IPS-NIHi7 (cell line): ENCODE data around the gene CNGB1.
"Not testable (repeated sequence)": the region's sequence is repeated elsewhere in the genome, so short reads cannot be mapped to it uniquely, and the experiment has no call there.

ENCODE experiments used
- DNase-seq: peaks from one replicate; pipeline ENCODE4 v3.0.0; 2012; ENCODE audit warnings: mixed read lengths; ENCODE audit errors: extremely low spot score

CNGB1 gene

DNA sequence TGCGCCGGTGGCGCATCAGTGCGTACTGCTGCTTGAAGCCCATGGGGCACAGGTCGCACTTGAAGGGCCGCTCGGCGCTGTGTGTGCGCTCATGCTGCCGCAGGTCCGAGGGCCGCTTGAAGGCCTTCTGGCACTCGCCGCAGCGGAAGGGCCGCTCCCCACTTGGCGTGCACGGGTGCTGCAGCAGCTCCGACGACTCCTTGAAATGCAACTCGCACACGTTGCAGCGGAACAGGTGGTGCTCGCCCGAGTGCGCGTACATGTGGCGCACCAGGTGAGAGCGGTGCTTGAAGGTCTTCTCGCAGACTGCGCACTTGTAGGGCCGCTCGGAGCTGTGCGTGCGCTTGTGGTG lies 26.2 kb upstream of the CNGB1 start:
- DNase-seq = no peak

GRCh38 chr16:57996406-57997175 lies 25.7 kb upstream of the CNGB1 start:
- DNase-seq = no peak

DNA sequence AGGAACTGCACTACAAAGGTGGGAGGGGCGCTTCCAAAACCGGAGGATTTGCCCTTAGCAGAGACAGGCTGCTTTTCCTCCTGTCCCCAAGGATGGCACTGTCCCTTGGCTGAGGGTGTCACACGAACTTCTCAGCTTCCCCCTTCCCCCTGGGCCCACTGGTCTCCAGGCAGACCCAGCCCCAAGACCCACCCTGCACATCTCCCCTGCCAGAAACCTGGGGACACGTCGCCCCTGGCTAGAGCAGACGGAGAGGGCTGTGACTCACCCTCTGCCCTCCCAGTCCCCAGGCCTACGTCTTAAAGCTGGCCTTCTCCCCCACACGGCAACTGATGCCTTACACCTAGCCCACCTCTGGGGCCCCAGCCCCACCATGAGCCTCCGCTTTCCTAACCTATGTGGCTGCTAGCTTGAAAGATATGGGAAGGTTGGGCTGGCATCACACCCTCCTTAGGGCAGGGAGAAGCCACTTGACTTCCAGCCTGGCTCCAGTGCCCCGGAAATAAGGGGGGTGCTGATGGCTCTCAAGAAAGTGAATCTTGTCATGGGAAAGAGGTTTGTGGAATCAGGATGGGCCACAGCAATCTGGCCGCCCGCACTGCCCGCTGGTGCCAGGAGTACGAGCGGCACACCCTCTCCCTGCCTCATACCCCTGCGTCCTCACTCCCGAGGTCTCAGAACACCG lies 24.9 kb upstream of the CNGB1 start:
- DNase-seq = no peak

DNA sequence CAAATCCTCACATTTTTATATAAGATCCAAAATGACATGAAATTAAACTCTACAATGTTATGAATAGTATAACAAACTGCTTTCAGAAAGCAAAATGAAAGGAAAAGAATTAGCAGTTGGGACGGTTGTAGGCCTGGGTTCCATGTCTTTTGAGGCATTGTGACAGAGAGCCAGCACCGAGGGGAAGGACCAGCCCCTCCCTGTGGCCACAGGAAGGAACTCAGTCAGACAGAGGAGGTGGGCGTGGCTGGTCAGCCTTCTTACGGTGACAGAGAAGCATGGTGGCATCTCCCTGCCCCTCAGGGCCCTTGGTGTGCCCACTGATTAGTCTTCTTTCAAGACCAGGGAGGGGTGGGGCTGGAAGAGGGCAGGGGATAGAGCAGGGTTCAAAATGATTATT lies 23.9 kb upstream of the CNGB1 start:
- peak; percentile 52 for DNase-seq

- no peak for DNase-seq
Observed at GRCh38 chr16:57994361-57994760, 23.4 kb upstream of the CNGB1 start.

DNA sequence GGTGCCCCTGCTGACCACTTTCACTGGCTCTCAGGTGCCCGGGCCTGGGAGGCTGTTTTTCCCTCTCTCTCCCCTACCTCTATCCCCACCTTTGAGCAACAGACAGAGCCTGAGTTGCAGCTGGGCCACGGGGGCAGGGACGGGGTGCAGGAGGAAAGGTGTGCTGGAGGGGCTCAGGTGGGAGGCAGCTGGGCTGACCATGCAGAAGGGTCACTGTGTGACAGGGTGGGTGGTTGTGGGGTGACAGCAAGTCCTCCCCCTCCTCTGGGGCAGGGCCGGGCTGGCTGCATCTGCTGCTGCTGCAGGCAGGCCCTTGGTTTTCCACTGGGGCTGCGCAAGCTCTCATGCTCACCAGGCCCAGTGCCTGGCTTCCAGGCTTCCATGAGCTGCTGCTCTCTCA lies 23.0 kb upstream of the CNGB1 start:
- DNase-seq = no peak

DNA sequence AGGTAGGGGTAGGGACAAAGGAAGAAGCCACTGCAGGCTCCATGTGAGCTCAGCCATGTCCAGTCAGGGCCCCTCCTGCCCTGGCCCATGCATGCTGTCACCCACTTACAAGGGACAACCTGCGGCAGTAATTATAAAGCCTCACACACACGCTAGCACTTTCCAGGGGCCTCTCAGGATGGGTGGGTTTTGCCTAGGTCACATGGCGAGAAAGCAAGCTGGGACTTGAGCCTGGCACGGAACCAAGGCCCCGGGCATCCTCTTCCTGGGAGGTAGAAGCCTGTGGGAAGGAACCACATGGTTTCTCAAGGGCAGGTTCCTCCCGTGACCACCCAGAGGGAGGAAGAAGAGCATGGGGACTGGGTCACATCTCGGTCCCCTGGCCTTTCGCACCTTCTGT lies 22.5 kb upstream of the CNGB1 start:
- no peak for DNase-seq

DNA sequence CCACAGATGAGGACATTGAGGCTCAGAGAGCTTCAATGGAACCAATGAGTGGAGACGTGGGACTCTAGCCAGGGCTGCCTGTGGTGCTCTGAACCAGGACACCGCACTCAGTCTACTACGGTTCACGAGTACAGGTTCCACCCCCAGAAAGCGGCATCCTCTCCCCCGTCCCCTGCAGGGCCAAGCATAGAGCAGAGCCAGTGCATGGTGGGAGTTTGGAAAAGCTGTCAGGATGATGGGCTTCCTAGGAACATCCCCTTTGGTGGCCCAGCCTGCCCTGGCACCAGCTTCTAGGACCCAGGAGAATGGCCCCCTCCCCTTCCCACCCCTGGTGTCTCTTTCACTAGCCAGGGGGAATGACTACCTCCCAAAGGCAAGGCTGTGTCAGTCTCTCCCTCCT lies 21.2 kb upstream of the CNGB1 start:
- no peak for DNase-seq

GRCh38 chr16:57991551-57992059 lies 20.7 kb upstream of the CNGB1 start:
- no peak for DNase-seq

DNA sequence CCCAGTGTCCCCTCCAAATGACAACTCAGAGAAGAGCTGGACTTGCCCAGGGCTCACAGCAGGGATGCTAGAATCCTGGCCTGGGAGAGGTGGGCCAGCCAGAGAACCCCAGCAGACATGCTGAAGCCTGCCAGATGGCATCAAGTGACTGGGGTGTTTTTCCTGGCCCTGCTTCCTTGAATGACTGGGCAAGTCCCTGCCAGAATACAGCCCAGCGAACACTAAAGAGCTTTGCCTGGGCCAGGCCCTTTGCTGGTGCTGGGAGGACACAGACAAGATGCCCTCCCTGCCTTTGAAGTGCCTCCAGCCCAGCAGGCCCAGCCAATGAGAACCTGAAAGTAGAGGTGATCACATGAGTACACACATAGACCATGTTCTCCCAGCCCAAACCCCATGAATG lies 18.0 kb upstream of the CNGB1 start:
- no peak for DNase-seq

DNA sequence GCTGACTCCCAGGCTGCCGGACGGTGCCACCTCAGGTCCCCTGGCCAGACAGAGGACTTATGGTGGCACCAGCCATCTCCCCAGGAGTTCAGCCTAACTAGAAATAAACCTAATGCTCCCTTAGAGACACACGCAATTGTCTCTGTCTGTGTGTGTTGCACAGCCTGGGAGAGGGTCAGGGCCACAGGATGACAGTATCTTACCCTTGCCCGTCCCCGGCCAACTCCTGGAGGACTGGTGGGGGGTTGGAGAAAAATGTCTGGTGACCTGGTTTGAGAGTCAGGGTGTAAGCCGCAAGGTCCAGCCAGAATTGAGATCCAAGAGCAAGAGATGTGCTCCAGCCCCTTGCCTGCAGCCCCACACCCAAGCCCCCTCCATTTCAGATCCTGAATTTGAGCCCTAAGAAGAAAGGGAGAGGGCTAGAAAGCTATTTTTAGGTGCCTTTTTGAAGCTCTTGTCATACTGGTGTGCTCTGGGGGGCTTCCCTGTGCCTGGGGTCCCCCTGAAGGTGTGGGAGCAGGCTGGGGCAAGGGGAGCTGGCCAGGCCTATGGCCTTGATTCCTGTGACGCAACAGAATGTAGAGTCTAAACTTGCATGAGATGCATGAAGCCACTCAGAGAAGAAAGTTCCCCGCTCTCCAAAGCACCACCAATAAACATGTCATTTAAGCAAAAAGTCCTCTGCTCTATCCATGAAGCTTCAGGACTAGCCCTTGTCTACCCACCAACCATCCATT lies 16.7 kb upstream of the CNGB1 start:
- DNase-seq = no peak

GRCh38 chr16:57986196-57986595 lies 15.3 kb upstream of the CNGB1 start:
- DNase-seq = no peak

- DNase-seq = no peak
Observed at GRCh38 chr16:57985204-57986181, 14.6 kb upstream of the CNGB1 start.

DNA sequence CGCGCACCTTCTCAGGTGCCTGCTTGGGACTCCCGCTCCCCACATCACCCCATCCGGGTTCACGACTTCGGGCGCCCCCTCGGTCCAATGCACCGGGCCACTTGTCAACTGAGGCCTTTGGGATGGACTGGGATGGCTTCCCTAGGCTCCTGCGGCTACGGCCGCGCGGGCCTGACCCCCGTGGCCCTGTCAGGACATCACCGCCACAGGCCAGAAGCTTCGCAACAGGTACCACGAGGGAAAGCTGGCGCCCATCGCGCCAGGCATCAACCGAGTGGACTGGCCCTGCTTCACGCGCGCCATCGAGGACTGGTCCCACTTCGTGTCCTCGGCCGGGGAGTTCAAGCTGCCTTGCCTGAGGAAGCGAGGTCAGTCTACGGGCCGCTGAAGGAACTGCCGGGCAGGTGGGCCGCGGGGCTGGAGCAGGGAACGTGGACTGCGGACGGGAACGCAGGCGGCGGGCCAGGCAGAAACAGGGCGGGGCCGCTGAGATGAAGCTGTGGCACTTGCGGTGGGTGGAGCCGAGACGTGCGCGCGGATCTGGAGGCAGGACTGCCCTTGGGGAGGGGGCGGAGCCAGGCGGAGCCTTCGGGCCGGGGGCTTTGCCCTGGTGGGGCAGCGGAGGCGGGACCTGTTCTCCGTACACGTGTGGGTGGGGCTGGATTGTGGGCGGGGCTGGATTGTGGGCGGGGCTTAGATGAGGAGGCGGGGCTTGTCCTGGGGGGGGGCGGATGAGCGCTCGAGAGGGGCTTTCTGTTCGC lies 13.7 kb upstream of the CNGB1 start:
- DNase-seq = peak; percentile 100

- DNase-seq = no peak
Observed at GRCh38 chr16:57982385-57982784, 11.5 kb upstream of the CNGB1 start.

DNA sequence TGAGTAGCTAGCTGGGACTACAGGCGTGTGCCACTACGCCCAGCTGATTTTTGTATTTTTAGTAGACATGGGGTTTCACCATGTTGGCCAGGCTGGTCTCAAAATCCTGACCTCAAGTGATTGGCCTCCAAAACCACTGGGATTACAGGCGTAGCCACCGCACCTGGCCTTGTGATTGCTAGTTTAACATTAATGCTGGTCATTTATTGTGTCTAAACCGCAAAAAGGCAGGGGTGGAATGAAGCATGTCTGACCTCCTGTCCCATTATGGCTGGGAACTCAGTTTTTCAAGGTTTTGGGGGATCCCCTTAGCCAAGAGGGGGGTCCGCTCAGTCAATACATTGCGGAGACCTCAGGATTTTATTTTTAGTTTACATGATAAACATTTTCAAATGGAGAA lies 10.7 kb upstream of the CNGB1 start:
- no peak for DNase-seq

- DNase-seq = no peak
Observed at GRCh38 chr16:57979006-57979585, 8.2 kb upstream of the CNGB1 start.

- not testable (repeated sequence) for DNase-seq
Observed at GRCh38 chr16:57978070-57978465, 7.1 kb upstream of the CNGB1 start.

DNA sequence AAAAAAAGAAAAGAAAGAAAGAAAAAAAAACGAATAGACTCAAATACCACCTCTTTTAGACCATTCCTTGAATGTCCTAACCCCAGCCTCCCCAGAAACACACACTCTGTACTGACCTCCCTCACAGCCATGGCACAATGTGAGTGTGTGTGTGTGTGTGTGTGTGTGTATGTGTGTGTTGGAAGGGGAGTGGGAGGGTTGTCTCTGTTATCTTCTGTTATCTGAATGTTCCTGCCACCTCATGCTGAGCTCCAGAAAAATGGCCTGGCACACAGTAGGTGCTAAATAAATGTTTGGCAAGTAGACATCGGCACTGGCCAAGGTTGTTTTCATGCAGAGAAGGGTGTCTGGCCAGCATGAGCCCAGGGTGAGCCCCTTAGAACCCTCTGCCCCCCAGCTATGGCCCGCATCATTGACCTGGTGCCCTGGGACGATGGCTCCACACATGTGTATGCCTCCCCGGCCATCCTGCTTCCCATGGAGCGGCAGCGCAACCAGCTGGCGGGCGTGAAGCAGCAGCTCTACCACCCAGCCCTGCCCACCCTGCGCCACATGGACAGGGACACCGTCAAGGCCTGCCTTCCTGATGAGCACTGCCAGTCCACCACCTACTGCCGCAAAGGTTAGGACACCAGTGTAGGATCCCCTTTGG lies 6.6 kb upstream of the CNGB1 start:
- DNase-seq = peak; percentile 63

DNA sequence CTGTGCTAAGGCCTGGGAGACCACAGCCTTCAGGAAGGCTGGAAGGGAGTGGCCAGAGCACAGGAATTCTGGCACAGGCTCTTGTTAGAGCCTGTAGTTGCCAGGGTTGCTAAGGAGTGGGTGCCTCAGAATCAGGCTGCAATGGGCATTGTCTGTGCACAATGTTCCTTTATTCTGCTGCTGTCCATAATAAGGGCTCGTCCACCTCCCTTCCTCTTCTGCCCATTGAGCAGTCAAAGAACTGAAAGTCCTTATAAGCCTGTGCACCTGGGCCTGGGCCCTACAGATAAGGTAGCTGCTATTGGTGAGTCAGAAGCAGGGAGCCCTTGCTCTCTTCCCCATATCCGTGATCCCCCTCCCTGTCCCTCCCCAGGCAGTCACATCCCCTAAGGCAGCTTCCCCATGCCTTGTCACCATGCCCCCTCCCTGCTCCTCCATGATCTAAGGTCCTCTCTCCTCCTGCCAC lies 5.4 kb upstream of the CNGB1 start:
- DNase-seq = no peak
